GM10266 (cell line): ENCODE results near the gene MEG3.

ENCODE experiments used
- DNase-seq: peaks from one replicate; pipeline ENCODE4 v3.0.0; 2012; ENCODE audit errors: extremely low spot score
- TF ChIP-seq, protein P1 (sequence below): IDR thresholded peaks from 2 replicates; pipeline ENCODE4 v1.5.1; 2012; ENCODE audit warnings: mild to moderate bottlenecking, low read depth; ENCODE audit not compliant: control insufficient read depth, insufficient read depth; ENCODE audit errors: missing control alignments

The MEG3 gene

GRCh38 chr14:100881211-100882025, 55.5 kb downstream of the MEG3 start:
- TF ChIP-seq, protein P1, sequence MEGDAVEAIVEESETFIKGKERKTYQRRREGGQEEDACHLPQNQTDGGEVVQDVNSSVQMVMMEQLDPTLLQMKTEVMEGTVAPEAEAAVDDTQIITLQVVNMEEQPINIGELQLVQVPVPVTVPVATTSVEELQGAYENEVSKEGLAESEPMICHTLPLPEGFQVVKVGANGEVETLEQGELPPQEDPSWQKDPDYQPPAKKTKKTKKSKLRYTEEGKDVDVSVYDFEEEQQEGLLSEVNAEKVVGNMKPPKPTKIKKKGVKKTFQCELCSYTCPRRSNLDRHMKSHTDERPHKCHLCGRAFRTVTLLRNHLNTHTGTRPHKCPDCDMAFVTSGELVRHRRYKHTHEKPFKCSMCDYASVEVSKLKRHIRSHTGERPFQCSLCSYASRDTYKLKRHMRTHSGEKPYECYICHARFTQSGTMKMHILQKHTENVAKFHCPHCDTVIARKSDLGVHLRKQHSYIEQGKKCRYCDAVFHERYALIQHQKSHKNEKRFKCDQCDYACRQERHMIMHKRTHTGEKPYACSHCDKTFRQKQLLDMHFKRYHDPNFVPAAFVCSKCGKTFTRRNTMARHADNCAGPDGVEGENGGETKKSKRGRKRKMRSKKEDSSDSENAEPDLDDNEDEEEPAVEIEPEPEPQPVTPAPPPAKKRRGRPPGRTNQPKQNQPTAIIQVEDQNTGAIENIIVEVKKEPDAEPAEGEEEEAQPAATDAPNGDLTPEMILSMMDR, result no peak
- no peak for DNase-seq

DNA sequence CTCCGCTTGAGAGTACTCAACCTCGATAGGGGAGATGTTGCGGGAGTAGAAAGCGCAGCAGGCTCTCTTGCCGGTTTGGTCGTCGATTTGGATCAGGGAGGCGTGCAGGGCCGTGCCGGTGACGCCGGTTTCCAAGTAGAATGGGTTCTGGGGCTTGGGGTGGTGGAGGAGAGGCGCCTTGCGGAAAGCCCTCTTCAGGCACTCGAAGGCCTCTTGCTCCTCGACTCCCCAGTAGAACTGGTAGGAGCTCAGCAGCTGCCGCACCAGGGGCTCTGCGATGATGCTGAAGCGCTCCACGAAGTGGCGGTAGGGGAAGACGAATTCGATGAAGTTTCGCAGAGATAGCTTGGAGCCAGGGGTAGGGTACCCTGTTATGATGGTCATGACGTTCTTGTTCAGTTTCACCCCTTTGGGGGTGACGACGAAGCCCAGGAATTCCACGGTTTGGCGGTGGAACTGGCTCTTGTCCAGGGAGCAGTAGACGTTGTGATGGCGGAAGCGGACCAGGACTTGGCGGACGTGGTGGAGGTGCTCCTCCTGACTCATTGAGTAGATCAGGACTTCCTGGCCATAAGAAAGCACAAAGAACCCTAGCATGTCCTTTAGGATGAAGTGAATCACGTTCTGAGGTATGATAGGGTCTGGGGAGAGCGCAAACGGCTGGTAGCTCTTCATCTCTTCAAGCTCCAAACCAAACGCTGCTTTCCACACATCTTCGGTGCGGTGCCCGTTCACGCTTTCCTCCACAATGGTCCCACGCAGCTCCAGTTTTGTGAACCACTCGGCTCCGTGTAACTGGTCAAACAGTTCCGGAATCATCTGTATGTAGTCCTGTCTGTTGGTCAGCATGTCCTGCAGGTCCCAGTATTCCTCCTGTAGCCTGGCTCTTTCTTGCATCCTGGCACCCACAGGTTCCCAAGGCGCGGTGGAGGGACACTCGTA, 56.4 kb downstream of the MEG3 start:
- no peak for DNase-seq
- TF ChIP-seq, protein P1, result no peak

DNA sequence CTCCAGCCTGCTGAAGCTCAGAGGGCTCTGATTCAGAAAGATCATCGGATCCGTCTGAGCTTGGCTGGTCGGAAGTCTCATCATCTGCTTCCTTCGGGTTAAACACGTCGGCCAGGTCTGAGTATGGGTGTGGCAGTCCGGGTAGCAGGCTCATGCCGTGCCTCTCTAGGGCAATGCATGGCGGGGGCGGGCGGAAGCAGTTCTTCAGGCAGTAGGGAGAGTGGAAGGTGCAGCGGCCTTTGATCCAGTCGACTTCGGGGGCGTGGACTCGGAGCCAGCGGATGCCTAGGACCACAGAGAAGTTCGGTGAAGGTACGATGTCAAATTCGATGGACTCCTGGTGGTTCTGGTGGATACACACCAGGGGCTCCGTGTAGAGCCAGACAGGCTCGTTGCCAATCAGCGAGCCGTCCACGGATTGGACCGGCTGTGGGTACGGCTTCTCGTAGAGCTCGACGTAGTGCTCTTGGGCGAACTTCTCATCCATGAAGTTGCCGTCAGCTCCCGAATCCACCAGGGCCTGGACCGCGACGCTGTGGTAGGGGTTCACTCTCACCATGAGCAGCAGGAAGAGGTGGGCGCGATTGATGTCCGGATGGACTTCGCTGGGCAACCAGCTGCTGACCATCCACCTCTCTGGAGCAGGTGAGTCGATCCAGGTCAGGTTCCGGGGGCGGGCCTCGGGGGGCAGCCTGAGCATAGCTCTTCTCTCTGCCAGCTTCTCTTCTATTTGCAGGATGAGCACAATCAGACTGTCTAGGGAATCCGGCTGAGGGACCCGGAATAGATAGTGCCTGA, 57.3 kb downstream of the MEG3 start:
- TF ChIP-seq, protein P1, result no peak
- DNase-seq, result no peak

- TF ChIP-seq, protein P1, result no peak
- DNase-seq, result no peak
Observed at GRCh38 chr14:100883789-100884101, 57.8 kb downstream of the MEG3 start.

GRCh38 chr14:100884456-100884855, 58.5 kb downstream of the MEG3 start:
- DNase-seq, result no peak
- TF ChIP-seq, protein P1, result no peak

GRCh38 chr14:100885196-100885595, 59.3 kb downstream of the MEG3 start:
- no peak for DNase-seq
- TF ChIP-seq, protein P1, result no peak
